K562 (cell line): Measurements from ENCODE around the gene PRC1. TPM values are rescaled to one million over a fixed set of nuclear protein-coding genes. Genes with fewer than 3 reads are reported as not detected.

Source experiments
- ARID4B ChIP-seq: sonication (generic); formaldehyde crosslinking; IDR thresholded peaks from 2 replicates; pipeline ENCODE4 v1.8.0; 2022; ENCODE audit warnings: mild to moderate bottlenecking, missing genetic modification reagents
- C11orf30 ChIP-seq: fragments of 450-650 bp; IDR thresholded peaks from 2 replicates; pipeline ENCODE4 v1.6.1; 2016; ENCODE audit warnings: low read depth, mild to moderate bottlenecking
- CREB3 ChIP-seq: fragments of 450-650 bp; conservative IDR thresholded peaks from 2 replicates; pipeline ENCODE4 v1.6.1; 2016; ENCODE audit warnings: missing genetic modification characterization, low read depth, mild to moderate bottlenecking, missing compliant biosample characterization, moderate library complexity
- ELK3 ChIP-seq: fragments of 450-650 bp; formaldehyde crosslinking; IDR thresholded peaks from 2 replicates; pipeline ENCODE4 v1.4.0; 2020; ENCODE audit warnings: mild to moderate bottlenecking
- HDAC2 ChIP-seq: fragments of 450-650 bp; IDR thresholded peaks from 2 replicates; pipeline ENCODE4 v1.6.1; 2016; ENCODE audit warnings: mild to moderate bottlenecking
- NR2C2 ChIP-seq, 2 experiments: fragments of 200-800 bp in 1 of 2; sonication (Bioruptor generic) in 1 of 2; sonication (generic) in 1 of 2; formaldehyde crosslinking in 1 of 2; IDR thresholded peaks; 2 replicates each; pipeline versions ENCODE4 v1.6.1 to v1.8.0; 2016 to 2022; ENCODE audit warnings: mild to moderate bottlenecking in 1 of 2, missing compliant biosample characterization in 1 of 2, missing genetic modification characterization in 1 of 2, missing genetic modification reagents in 1 of 2
- PCBP1 ChIP-seq: fragments of 200-400 bp; formaldehyde crosslinking; IDR thresholded peaks from 2 replicates; pipeline ENCODE4 v1.6.1; 2018; ENCODE audit warnings: mild to moderate bottlenecking, low read depth, low read length; ENCODE audit not compliant: poor library complexity, severe bottlenecking
- POLR2B ChIP-seq: fragments of 450-650 bp; IDR thresholded peaks from 2 replicates; pipeline ENCODE4 v1.6.1; 2018; ENCODE audit warnings: low read depth; ENCODE audit not compliant: partially characterized antibody
- ZNF384 ChIP-seq: IDR thresholded peaks from 2 replicates; pipeline ENCODE4 v1.6.1; 2012; ENCODE audit warnings: low read depth, low read length, improper control_type of control experiment
- ZNF668 ChIP-seq: fragments of 250-450 bp; sonication (Bioruptor Pico); IDR thresholded peaks from 2 replicates; pipeline ENCODE4 v1.8.0; 2022; ENCODE audit warnings: mild to moderate bottlenecking, inconsistent platforms
- polyA plus RNA-seq, 8 experiments: library from polyadenylated mRNA; depleted of rRNA in 4 of 8; stranded (reverse) in 5 of 8; unstranded in 3 of 8; fragments of >200 nt; fragmentation: Nextera tagmentation in 2 of 8; fragmentation: Illumina TruSeq in 1 of 8; extraction: Ambion mirVana in 2 of 8; extraction: Trizol in 1 of 8; gene quantifications; 2 replicates each; pipeline versions ENCODE4 v1.2.1 to v1.2.3, GENCODE V29; 2011 to 2014; ENCODE audit warnings: inconsistent platforms in 1 of 8, missing spikeins in 1 of 8
- total RNA-seq, 7 experiments: library from RNA; depleted of rRNA in 6 of 7; stranded (reverse); fragments of >200 nt in 6 of 7; fragmentation: Illumina TruSeq in 2 of 7; extraction: Trizol in 2 of 7; gene quantifications; 2 replicates each; pipeline versions ENCODE4 v1.2.1 to v1.2.3, GENCODE V29; 2011 to 2021; ENCODE audit warnings: low replicate concordance in 1 of 7
- TF ChIP-seq, protein P1 (sequence below): sonication (generic); formaldehyde crosslinking; IDR thresholded peaks from 2 replicates; pipeline ENCODE4 v1.8.0; 2022; ENCODE audit warnings: mild to moderate bottlenecking, missing genetic modification reagents
- TF ChIP-seq, protein P2 (sequence below), 2 experiments: IDR thresholded peaks in 1 of 2; conservative IDR thresholded peaks in 1 of 2; 2 replicates each; pipeline ENCODE4 v1.6.1; 2016; ENCODE audit warnings: low read depth in 2 of 2, mild to moderate bottlenecking in 1 of 2, missing compliant biosample characterization in 1 of 2, missing genetic modification characterization in 1 of 2, moderate library complexity in 1 of 2

Gene PRC1
- total and polyA plus RNA-seq, 9 of the 15 experiments (the other 6 are each of a cell fraction or from before 2014, with no cell fraction given) = 156 to 391 (median 240) TPM

- TF ChIP-seq ARID4B (CRISPR knock-in tag) (peak; percentile 93), CREB3 (0 out of 2 replicates have a peak, but pooled peaks have one; percentile 25), HDAC2 (no peak; the same call in 1 of the 2 replicates), PCBP1 (peak; percentile 24), ZNF668 (CRISPR knock-in tag) (no peak), ELK3 (CRISPR knock-in tag) (no peak), ZNF384 (peak; percentile 16; the same call in 1 of the 2 replicates), POLR2B (peak; percentile 81), C11orf30 (peak; percentile 58; the same call in 1 of the 2 replicates), NR2C2 (CRISPR knock-in tag; IDR thresholded peaks at IDR 0.05) (peak; percentile 63; the same call in 1 of the 2 replicates), NR2C2 (tag; IDR thresholded peaks at IDR 0.05) (no peak)
- TF ChIP-seq, protein P1, sequence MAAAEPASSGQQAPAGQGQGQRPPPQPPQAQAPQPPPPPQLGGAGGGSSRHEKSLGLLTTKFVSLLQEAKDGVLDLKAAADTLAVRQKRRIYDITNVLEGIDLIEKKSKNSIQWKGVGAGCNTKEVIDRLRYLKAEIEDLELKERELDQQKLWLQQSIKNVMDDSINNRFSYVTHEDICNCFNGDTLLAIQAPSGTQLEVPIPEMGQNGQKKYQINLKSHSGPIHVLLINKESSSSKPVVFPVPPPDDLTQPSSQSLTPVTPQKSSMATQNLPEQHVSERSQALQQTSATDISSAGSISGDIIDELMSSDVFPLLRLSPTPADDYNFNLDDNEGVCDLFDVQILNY (CRISPR knock-in tag) = no peak
- TF ChIP-seq, protein P2, sequence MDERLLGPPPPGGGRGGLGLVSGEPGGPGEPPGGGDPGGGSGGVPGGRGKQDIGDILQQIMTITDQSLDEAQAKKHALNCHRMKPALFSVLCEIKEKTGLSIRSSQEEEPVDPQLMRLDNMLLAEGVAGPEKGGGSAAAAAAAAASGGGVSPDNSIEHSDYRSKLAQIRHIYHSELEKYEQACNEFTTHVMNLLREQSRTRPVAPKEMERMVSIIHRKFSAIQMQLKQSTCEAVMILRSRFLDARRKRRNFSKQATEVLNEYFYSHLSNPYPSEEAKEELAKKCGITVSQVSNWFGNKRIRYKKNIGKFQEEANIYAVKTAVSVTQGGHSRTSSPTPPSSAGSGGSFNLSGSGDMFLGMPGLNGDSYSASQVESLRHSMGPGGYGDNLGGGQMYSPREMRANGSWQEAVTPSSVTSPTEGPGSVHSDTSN (CRISPR knock-in tag; IDR thresholded peaks at IDR 0.05; ENCODE audit: low read depth) = no peak
- TF ChIP-seq, protein P2 (tag; conservative IDR thresholded peaks at IDR 0.05; ENCODE audit: low read depth) = no peak
Observed at GRCh38 chr15:90931828-90932659, 62.3 kb downstream of the PRC1 start, which contains the start of gene HDDC3 (continued).
